ENCODE measurements around the gene SEC62. TPM values are rescaled to one million over a fixed set of nuclear protein-coding genes. Genes with fewer than 3 reads are reported as not detected.

SEC62 gene, protein sequence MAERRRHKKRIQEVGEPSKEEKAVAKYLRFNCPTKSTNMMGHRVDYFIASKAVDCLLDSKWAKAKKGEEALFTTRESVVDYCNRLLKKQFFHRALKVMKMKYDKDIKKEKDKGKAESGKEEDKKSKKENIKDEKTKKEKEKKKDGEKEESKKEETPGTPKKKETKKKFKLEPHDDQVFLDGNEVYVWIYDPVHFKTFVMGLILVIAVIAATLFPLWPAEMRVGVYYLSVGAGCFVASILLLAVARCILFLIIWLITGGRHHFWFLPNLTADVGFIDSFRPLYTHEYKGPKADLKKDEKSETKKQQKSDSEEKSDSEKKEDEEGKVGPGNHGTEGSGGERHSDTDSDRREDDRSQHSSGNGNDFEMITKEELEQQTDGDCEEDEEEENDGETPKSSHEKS
- total RNA-seq: 108 TPM

DNA sequence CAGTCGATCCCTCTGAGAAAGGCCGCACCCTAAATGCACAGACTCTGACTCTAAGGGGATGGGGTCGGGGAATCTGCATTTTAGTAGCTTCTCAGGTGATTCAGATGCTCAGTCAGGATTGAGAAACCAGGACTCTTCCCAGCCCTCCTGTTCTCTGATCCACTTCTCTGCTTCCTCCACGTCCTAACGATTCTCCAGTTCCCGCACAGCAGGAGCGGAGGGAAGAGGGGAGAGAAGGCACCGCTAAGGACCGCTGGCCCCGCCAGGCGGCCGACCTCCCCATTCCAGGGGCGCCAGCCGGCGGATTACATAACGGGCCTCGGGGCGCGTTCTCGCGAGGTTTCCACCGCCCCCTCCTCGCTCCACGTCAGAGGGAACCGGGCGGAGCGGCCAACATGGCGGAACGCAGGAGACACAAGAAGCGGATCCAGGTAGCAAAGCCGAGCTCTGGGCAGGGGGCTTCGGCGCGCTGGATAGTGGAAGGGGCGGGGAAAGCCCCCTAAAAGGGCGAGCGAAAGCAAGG is at the start of gene SEC62:
Gene SEC62 (plus strand): TSS at position 380 of the 523 bp plus-strand sequence. CDS start 16 bp downstream, at position 396.
- DNase-seq (ENCODE audit: low spot score in 2 of 2): peak; percentile 85 to 89
- FAIRE-seq: no peak

DNA sequence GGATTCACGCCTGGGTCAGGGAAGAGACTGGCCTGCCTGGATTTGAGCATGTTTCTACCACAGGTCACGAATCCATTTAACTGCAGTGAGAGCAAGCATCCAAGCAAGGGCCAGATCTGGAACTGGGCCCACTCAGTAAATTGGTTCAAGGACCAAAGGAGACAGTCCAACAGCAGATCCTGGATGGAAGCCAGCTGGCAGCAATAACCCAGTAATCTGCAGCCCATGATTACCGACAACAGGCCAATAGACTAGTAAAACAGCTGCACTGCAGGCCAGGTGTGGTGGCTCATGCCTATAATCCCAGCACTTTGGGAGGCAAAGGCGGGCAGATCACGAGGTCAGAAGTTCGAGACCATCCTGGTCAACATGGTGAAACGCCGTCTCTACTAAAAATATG is 43.4 kb upstream of the SEC62 start:
- FAIRE-seq: no peak
- DNase-seq (ENCODE audit: low spot score in 2 of 2): no peak

DNA sequence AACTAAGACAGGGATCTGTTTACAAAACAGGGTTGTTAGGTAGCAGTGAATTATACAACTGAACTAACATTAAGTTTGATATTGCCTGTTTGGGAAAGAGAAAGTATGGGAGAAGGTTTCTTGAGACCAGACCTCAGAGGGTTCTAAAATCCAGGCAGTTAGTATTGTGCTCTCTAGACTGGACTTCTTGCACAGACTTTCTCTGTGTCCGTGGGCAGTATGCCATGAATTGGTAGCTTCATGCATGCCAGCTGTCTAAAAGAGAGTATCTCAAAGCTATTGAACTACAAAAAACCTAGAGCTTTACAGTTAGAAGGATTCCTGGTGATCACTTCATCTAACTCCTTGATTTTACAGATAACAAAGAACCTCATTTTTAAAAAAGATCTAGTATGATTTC is 42.8 kb upstream of the SEC62 start:
- no peak for FAIRE-seq
- no peak for DNase-seq (ENCODE audit: low spot score in 2 of 2)

DNA sequence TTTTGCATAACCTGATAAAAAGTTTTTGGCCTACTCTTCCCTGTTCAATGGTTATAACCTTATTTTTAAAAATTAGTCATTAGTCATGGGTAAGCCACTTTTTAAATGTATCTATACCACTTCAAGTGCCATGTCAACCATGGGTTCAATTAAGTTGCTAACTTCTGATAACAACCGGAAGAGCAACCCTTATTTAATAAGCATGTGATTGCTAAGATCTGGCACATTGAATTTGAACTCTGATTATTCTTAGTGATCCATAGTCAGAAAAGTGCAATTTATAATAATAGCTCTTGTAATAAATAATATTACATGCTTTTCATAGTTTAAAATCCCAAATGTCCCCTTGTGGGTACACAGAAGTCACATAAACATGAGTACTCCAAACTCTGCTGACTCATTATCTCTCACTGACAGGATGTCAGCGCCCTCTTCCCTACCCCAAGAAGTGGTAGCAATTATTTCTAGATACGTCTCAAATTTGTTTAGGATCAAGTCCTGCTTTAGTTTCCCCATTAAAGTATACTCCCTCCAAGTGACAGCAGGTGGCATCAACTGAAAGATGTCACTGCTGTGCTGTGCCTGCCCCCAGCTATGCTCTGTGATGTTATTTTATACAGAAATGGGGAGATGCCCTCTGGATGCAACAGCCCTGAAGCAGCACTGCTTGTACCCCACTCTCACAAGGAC is 36.6 kb upstream of the SEC62 start:
- FAIRE-seq (no peak), DNase-seq (ENCODE audit: low spot score in 2 of 2) (no peak)

DNA sequence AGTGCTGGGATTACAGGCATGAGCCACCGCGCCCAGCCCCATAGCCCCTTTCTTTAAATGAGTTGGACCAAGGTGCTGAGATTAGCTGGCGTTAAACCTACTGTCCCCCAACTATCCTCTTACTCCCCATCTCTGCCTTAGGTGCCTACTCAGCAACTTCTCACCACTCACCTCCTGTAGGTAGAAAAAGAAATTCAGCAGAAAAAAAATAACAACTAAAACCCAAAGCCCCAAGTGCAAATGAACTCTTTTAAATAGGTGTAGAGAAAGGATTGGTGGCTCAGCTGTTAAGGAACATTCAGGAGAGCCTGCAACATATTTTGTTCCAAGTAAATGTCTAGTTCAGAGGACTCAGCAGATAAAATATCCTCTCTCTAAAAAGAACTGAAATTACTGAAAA is 35.8 kb upstream of the SEC62 start:
- DNase-seq (ENCODE audit: low spot score in 2 of 2) (no peak), FAIRE-seq (no peak)

DNA sequence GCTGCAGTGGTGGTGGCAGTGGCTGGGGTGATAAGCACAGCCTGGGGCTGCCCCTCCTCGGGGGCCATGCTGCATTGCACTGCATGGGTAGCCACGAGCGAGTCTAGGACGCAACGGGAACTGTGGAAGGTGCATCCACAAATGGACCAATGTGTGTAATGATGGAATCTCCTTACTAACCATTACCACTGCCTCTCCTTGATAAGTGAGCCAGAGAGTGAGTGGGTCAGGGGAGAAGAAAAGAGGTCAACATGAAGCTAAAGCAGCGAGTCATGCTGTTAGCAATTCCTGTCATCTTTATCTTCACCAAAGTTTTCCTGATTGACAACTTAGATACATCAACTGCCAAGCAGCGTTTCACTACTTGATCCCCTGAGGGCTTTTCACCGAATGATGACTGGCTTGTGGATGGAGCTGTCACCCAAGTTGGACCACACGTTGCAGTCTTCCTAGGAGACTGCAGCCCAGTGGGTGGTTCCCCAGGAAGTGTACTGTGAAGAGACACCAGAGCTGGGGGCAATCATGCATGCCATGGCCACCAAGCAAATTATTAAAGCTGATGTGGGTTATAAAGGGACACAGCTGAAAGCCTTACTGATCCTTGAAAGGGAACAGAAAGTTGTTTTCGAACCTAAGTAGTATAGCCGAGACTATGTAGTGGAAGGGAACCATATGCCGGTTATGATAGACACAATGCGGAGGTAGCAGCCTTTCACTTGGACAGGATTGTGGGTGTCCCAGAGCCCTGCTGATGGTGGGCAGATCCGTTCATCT is 34.7 kb upstream of the SEC62 start:
- no peak for DNase-seq (ENCODE audit: low spot score in 2 of 2)
- FAIRE-seq: no peak

DNA sequence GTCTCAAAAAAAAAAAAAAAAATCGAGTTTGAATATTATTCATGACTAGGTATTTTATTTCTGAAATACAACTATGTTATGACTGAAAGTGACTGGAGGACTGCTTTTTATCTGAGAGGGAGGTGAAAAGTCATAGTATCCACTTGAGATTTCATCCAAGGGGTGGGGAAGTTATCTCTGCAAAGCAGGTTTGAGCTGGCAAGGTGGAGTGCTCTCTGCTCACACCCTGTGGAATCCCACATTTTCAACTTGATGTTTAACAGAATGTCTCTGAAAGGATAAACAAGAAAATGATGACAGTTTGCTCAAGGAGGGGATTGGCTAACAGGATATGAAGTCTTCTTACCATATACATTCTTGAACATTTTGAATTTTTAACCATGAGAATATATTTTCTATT is 27.3 kb upstream of the SEC62 start:
- no peak for FAIRE-seq
- no peak for DNase-seq (ENCODE audit: low spot score in 2 of 2)

DNA sequence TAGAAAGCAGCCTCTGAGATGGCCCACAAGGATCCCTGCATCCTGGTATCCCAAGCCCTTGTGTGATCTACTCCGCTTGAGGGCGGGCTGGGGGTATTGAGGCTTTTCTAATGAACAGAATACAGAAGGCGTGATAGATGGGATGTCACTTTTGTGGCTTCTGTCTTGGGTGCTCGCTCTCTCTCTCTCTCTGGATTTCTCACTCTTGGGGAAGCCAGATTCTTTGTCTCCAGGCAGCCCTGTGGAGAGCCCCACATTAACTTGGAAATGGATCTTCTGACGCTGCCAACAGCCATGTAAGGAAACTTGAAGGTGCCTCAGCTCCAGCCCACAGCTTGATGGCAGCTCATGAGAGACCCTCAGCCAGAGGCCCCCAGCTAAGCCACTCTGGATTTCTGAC is 26.9 kb upstream of the SEC62 start:
- FAIRE-seq (no peak), DNase-seq (ENCODE audit: low spot score in 2 of 2) (no peak)

DNA sequence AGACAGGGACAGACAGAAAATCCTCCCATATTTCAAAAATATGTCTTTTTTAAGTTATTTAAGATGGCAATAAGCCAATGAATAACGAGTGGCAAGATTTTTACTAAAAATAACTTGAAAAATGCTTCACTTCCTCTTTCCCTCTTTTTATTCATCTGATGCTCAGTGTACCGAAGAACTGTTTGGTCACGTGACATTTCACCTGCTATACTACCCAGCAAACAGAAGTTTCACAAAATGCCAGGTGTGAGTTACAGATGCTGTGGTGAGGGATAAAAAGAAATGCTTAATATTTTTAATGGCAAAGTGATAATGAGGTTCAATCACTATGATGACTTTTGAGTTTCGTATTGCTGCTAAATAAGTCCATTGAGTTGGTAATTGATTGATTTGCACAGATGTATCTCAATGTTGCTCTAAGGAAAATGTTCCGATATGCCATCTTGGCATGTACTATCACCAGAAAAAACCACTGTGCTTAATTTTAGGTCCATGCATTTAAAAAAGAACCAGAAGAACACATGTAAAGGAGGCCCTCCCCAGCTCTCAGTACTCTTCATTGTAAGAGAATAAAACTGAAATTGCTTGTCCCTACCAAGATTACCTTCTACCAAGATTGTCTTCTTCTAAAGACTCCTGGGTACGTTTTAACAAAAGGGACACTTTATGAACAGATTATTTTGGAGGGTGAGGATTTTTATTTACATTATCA is 26.0 kb upstream of the SEC62 start:
- DNase-seq (ENCODE audit: low spot score in 2 of 2) (no peak), FAIRE-seq (no peak)

DNA sequence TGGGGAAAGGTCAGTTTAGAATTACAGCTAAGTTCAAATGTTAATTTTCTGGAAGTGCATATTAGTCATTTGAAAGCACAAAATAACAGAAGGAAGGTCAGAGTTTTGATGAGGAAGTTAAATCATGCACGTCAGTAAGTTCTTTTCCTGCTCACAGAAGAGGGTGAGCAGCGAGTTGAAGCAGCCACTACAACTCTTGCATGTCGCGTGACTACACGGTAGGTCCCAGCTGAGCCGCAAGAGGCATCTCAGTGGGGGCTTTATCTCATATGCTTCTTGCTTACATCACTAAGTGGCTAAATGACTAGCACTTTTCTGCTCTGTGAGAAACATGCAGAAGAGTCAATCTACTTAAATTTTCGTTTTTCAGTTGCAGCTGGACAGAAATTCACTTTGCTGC is 21.3 kb upstream of the SEC62 start:
- no peak for FAIRE-seq

DNA sequence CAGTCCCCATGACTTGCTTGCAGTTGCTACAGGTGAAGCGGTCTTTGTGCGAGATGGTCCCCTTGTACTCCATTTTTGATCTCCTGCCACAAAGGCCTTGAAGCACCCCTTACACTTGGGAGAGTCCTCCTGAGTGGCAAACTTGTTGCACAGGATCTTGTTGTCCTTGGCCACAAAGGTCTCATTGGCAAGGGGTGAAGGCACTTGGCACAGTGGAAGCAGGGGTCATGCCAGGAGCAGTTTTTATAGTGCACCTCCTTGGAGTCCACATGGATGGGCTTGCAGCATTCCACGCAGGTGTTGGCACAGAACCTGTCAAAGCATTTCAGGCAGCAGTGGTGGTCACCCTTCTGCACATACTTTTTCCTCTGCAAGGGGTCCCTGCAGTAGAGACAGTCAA is 20.3 kb upstream of the SEC62 start:
- DNase-seq (ENCODE audit: low spot score in 2 of 2) (no peak), FAIRE-seq (no peak)

More for the DNA sequence above, 21.3 kb upstream of the SEC62 start:
- DNase-seq (ENCODE audit: low spot score in 2 of 2): no peak

DNA sequence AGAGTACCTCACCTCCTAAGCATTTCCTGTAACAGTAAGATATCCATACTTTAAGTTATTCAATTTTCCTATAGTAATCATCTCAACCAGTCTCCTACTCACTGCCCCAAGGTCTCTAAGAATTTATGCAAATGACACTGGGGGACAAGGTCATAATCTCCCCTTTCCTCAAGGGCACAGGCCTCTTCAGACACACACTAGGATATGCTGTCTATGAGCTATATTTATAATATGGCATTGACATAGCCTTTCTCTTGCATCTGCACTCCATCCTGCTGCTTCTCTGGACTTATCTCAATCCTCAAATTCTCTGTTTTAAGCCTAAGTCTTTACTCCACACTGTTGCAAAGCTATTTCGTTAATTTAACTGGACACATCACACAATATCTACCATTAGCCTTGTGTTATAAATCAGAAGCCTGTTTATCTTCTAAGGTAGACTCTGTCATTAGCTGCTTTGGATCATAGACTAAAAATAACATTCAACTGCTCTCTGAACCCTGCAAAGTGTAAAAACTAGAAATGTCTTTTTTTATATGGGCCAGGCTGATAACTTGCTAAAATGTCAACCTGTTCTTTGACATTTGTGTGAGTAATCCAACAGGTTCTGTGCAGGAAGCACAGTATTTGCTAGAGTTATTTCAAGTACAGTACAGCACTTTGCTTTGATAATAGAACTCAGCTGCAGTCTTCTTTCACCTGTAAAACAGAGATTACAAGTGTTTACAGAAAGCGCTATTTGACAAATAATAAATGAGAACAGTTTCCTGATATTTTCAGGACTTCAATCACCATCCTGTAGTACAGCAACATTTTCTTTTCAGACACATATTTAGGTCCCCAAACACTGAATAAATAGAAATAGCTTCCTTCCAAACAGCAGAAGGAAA is 17.8 kb upstream of the SEC62 start:
- DNase-seq (ENCODE audit: low spot score in 2 of 2): no peak
- FAIRE-seq: no peak

DNA sequence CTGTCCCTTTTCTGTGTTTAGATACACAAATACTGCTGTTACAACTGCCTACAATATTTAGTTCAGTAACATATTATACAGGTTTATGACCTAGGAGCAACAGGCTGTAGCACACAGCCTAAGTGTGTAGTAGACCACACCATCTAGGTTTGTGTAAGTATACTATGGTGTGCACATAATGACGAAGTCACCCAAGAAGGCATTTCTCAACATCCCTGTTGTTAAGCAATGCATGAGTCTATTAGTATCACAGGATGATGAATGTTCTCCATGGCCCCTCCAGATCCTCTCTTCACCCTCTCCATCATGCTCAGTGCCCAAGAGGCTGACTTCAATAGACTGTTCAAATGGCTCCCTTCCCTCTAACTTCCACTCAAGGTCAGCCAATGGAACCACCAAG is 14.6 kb upstream of the SEC62 start:
- no peak for FAIRE-seq
- no peak for DNase-seq (ENCODE audit: low spot score in 2 of 2)

DNA sequence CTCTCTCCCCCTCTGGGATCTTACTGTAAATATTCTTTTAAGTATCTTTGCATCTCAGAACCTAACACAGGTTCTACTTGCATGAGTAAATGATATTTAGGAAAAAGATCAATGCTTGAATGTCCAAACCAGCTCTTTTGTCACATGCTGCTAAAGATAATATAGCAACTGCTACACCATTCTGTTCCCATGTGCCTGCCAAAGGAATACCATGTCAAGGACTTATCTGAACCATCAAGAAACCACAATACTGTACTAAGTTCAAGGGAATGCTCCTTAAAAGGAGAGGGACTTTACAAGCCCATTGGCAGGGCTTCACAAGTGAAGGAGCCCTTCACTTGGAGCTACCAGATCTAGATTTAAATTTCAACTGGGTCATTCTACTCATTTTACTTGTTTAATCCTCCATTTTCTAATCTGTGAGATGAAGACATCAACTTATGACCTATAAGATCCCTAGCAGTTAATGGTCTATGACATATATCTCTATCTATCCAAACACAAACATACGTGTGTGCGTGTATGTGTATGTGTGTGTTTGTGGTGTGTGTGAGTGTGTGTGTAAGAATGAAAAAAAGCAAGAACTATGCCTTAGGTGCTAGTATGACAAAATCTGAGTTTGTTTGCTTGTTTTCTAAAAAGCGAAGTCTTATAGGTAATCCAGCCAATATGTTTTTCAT is 13.0 kb upstream of the SEC62 start:
- FAIRE-seq: no peak

DNA sequence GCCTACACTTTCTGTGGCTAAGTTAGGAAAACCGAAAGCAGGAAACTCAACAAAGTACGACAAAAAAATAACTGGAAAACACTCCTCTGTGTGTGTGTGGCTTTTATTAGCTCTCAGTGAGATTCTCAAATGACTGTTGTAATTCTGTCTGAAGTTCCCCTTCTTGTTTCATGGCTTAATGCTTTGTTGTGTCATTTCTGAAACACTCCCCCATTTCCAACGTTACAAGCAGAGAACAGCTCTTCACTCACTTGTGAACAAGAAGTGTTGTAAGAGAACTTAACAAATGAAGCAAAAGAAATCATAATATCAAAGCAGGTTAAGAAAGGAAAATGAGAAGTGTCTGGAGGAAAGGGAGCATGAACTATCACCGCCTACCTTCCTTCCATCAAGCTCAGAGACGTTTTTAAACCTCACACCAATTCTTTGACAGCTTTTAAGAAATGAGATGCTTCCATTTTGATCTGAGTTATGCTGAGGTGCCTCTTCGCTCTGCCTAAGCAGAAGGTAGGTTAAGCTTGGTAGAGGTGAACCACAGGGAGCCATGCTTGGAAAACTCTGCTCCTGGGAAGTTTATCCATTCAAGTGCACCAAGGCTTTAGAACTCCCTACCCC is 12.4 kb upstream of the SEC62 start:
- DNase-seq (ENCODE audit: low spot score in 2 of 2) (no peak), FAIRE-seq (no peak)

More for the DNA sequence above, 13.0 kb upstream of the SEC62 start:
- no peak for DNase-seq (ENCODE audit: low spot score in 2 of 2)

DNA sequence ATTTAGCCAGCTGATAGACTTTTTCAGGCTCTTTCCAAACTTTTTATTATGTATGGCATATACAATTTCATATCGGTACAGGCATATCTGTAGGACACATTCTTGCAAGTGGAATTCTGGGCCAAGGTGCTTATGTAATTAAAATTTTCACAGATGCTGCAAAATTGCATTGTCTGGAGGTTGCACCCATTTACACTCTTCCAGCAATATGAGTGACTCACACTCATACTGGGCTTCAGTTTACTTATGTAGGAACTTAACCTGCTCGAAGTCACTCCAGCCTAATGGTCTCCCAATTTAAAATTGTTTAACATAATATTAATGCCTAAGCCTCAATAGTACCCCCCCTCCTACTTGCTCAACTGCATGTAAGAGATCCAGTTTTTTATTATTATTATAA is 11.2 kb upstream of the SEC62 start:
- FAIRE-seq (no peak), DNase-seq (ENCODE audit: low spot score in 2 of 2) (no peak)

DNA sequence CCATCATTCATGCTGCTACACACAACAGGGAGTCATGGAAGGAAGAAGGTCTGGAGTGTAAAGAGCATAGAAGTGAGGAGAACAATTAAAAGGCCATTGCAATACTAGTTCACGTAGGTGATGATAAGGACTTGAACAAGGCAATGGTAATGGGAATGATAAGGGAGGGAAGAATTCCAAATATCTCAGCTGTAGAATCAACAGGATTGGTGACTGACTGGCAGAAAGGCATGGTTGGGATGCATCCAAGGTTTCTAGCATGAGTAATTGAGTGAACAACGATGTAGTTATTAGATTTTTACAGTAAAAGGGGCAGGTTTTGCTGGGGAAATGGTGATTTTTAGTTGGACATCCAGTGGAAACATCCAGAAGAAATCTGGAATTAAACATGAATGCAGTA is 2.4 kb upstream of the SEC62 start:
- no peak for FAIRE-seq

More for the DNA sequence above, 2.4 kb upstream of the SEC62 start:
- no peak for DNase-seq (ENCODE audit: low spot score in 2 of 2)

All from frontal cortex (tissue), 4 donors.